Neural progenitor cell (in vitro differentiated cells): ENCODE measurements around the gene NBAS. TPM values are rescaled to one million over a fixed set of nuclear protein-coding genes. Genes with fewer than 3 reads are reported as not detected.

ENCODE experiments used
- DNase-seq: peaks from one replicate; pipeline ENCODE4 v3.0.0-alpha.2; 2016; ENCODE audit warnings: low spot score
- H2AFZ ChIP-seq: fragments of 200-600 bp; sonication (generic); replicated peaks from 2 replicates; pipeline ENCODE4 v1.6.1; 2016; ENCODE audit warnings: antibody characterized with exemption
- H3F3A ChIP-seq: fragments of 200-600 bp; sonication (generic); 2 replicates; pipeline ENCODE4 v1.6.1; 2016; ENCODE audit warnings: antibody characterized with exemption, low read depth
- H3K27ac ChIP-seq: fragments of 200-600 bp; sonication (generic); 2 replicates; pipeline ENCODE4 v1.5.1; 2016; ENCODE audit warnings: mild to moderate bottlenecking
- H3K27me3 ChIP-seq: fragments of 200-600 bp; sonication (generic); 2 replicates; pipeline ENCODE4 v1.6.1; 2016; ENCODE audit warnings: mild to moderate bottlenecking, moderate library complexity
- H3K36me3 ChIP-seq: fragments of 200-600 bp; sonication (generic); 2 replicates; pipeline ENCODE4 v1.5.1; 2016
- H3K4me1 ChIP-seq: fragments of 200-600 bp; sonication (generic); 2 replicates; pipeline ENCODE4 v1.6.1; 2016; ENCODE audit warnings: mixed run types
- H3K4me2 ChIP-seq: fragments of 200-600 bp; sonication (generic); 2 replicates; pipeline ENCODE4 v1.6.1; 2016
- H3K4me3 ChIP-seq: fragments of 200-600 bp; sonication (generic); 2 replicates; pipeline ENCODE4 v1.5.1; 2016
- H3K79me2 ChIP-seq: fragments of 200-600 bp; sonication (generic); 2 replicates; pipeline ENCODE4 v1.6.1; 2016; ENCODE audit warnings: low read depth
- H3K9ac ChIP-seq: fragments of 200-600 bp; sonication (generic); 2 replicates; pipeline ENCODE4 v1.6.1; 2016
- H3K9me3 ChIP-seq: fragments of 200-600 bp; sonication (generic); 2 replicates; pipeline ENCODE4 v1.5.1; 2016; ENCODE audit warnings: low read depth
- H4K20me1 ChIP-seq: fragments of 200-600 bp; sonication (generic); 2 replicates; pipeline ENCODE4 v1.6.1; 2016; ENCODE audit warnings: low read depth
- H3K27ac Mint-ChIP-seq: 3 replicates; pipeline ENCODE4 v1.8.0; 2021; ENCODE audit warnings: mixed read lengths
- H3K27me3 Mint-ChIP-seq: 2 replicates; pipeline ENCODE4 v1.8.0; 2022; ENCODE audit warnings: low read depth, mild to moderate bottlenecking, inconsistent platforms, moderate library complexity, mixed read lengths; ENCODE audit not compliant: insufficient read depth
- H3K36me3 Mint-ChIP-seq: 3 replicates; pipeline ENCODE4 v1.8.0; 2021; ENCODE audit warnings: mixed read lengths
- H3K4me1 Mint-ChIP-seq: 3 replicates; pipeline ENCODE4 v1.8.0; 2021; ENCODE audit warnings: mixed read lengths
- H3K4me3 Mint-ChIP-seq: 3 replicates; pipeline ENCODE4 v1.8.0; 2021; ENCODE audit warnings: mild to moderate bottlenecking, moderate library complexity, mixed read lengths
- H3K9me3 Mint-ChIP-seq: 3 replicates; pipeline ENCODE4 v1.8.0; 2020; ENCODE audit warnings: mixed read lengths
- CTCF ChIP-seq: fragments of 200-600 bp; sonication (generic); IDR thresholded peaks from 2 replicates; pipeline ENCODE4 v1.5.1; 2017; ENCODE audit warnings: antibody characterized with exemption, mild to moderate bottlenecking
- EZH2 ChIP-seq: fragments of 200-600 bp; sonication (generic); IDR thresholded peaks from 2 replicates; pipeline ENCODE4 v1.6.1; 2017; ENCODE audit warnings: antibody characterized with exemption, mild to moderate bottlenecking, moderate library complexity
- EZH2phosphoT487 ChIP-seq: fragments of 200-600 bp; sonication (generic); IDR thresholded peaks from 2 replicates; pipeline ENCODE4 v1.6.1; 2017; ENCODE audit warnings: antibody characterized with exemption
- total RNA-seq: library from RNA; depleted of rRNA; stranded (reverse); fragments of >200 nt; gene quantifications from 2 replicates; pipeline ENCODE4 v1.2.3, GENCODE V29; 2015; ENCODE audit warnings: low replicate concordance

Gene NBAS
- total RNA-seq, 1 donor from 2014 or later, result 58.0 TPM

GRCh38 chr2:15241929-15242328, 319.2 kb downstream of the NBAS start:
- Histone ChIP-seq H3K4me2 (no peak overlapping the region), H3K4me3 (no peak overlapping the region), H3F3A (no peaks in the 10 kb centered on the region), H3K27me3 (no peaks in the 10 kb centered on the region), H4K20me1 (no peaks in the 10 kb centered on the region), H3K36me3 (no peaks in the 10 kb centered on the region), H3K9ac (no peak overlapping the region), H3K9me3 (no peaks in the 10 kb centered on the region), H3K79me2 (no peaks in the 10 kb centered on the region), H3K27ac (no peak overlapping the region), H3K4me1 (no peaks in the 10 kb centered on the region), H2AFZ (no peak overlapping the region)
- Mint-ChIP-seq H3K36me3 (peaks cover 8% of the 10 kb centered on the region), H3K4me3 (no peak overlapping the region), H3K9me3 (peaks cover 4% of the 10 kb centered on the region), H3K27ac (no peak overlapping the region), H3K27me3 (no peaks in the 10 kb centered on the region), H3K4me1 (peaks cover 3% of the 10 kb centered on the region)
- TF ChIP-seq EZH2phosphoT487 (no peak), EZH2 (no peak), CTCF (no peak)
- no peak for DNase-seq

GRCh38 chr2:15241201-15241600, 319.9 kb downstream of the NBAS start:
- Mint-ChIP-seq H3K4me1 (peaks cover 3% of the 10 kb centered on the region), H3K9me3 (peaks cover 4% of the 10 kb centered on the region), H3K27ac (no peak overlapping the region), H3K36me3 (peaks cover 9% of the 10 kb centered on the region), H3K4me3 (no peak overlapping the region), H3K27me3 (no peaks in the 10 kb centered on the region)
- no peak for DNase-seq
- Histone ChIP-seq H3K27me3 (no peaks in the 10 kb centered on the region), H3K27ac (no peak overlapping the region), H3K9me3 (no peaks in the 10 kb centered on the region), H3F3A (no peaks in the 10 kb centered on the region), H2AFZ (no peak overlapping the region), H4K20me1 (no peaks in the 10 kb centered on the region), H3K4me2 (no peak overlapping the region), H3K79me2 (no peaks in the 10 kb centered on the region), H3K4me1 (no peaks in the 10 kb centered on the region), H3K9ac (no peak overlapping the region), H3K36me3 (no peaks in the 10 kb centered on the region), H3K4me3 (no peak overlapping the region)
- no peak for TF ChIP-seq EZH2phosphoT487
- TF ChIP-seq EZH2, result no peak
- TF ChIP-seq CTCF, result no peak

GRCh38 chr2:15238028-15238427, 323.1 kb downstream of the NBAS start:
- H3K79me2 ChIP-seq, result no peaks in the 10 kb centered on the region
- Mint-ChIP-seq H3K27ac (no peak overlapping the region), H3K4me1 (peaks cover 3% of the 10 kb centered on the region), H3K27me3 (no peaks in the 10 kb centered on the region), H3K4me3 (no peak overlapping the region), H3K36me3 (peaks cover 5% of the 10 kb centered on the region), H3K9me3 (peaks cover 2% of the 10 kb centered on the region)
- H3K9me3 ChIP-seq, result no peaks in the 10 kb centered on the region
- no peaks in the 10 kb centered on the region for H3F3A ChIP-seq
- H3K27ac ChIP-seq, result no peak overlapping the region
- no peak overlapping the region for H2AFZ ChIP-seq
- no peaks in the 10 kb centered on the region for H3K36me3 ChIP-seq
- no peak overlapping the region for H3K9ac ChIP-seq
- H3K4me3 ChIP-seq, result no peak overlapping the region
- TF ChIP-seq EZH2phosphoT487, result no peak
- TF ChIP-seq CTCF, result no peak
- no peak for TF ChIP-seq EZH2
- no peak overlapping the region for H3K4me2 ChIP-seq
- no peaks in the 10 kb centered on the region for H3K4me1 ChIP-seq
- H4K20me1 ChIP-seq, result no peaks in the 10 kb centered on the region
- H3K27me3 ChIP-seq, result no peaks in the 10 kb centered on the region
- no peak for DNase-seq
